Smooth muscle cell of the umbilical artery (primary cell): ENCODE measurements around the gene RPS4Y1. TPM values are rescaled to one million over a fixed set of nuclear protein-coding genes. Genes with fewer than 3 reads are reported as not detected.

Experiments used
- total RNA-seq: library from RNA; depleted of rRNA; stranded (reverse); fragments of >200 nt; gene quantifications from 2 replicates; pipeline ENCODE4 v1.2.3, GENCODE V29; 2014

RPS4Y1 gene
- total RNA-seq: 0.59 and 241 TPM in 2 replicates

GRCh38 chrY:2841471-2841893 is at the start of gene RPS4Y1:
Gene RPS4Y1 (plus strand): TSS chrY:2841602. CDS start chrY:2841625, 23 bp downstream.

Other genes with a start within 250 kb of the RPS4Y1 start
- not detected in 2 replicates for gene SRY, start 53.9 kb upstream of the RPS4Y1 start, total RNA-seq
- under 0.01 and 18.3 TPM in 2 replicates for gene ZFY, start 93.8 kb downstream of the RPS4Y1 start, total RNA-seq